GM10266 (cell line): ENCODE measurements around the gene RSPO1.

Experiments
- DNase-seq: peaks from one replicate; pipeline ENCODE4 v3.0.0; 2012; ENCODE audit errors: extremely low spot score
- CTCF ChIP-seq: IDR thresholded peaks from 2 replicates; pipeline ENCODE4 v1.5.1; 2012; ENCODE audit warnings: mild to moderate bottlenecking, low read depth; ENCODE audit not compliant: control insufficient read depth, insufficient read depth; ENCODE audit errors: missing control alignments

The RSPO1 gene

DNA sequence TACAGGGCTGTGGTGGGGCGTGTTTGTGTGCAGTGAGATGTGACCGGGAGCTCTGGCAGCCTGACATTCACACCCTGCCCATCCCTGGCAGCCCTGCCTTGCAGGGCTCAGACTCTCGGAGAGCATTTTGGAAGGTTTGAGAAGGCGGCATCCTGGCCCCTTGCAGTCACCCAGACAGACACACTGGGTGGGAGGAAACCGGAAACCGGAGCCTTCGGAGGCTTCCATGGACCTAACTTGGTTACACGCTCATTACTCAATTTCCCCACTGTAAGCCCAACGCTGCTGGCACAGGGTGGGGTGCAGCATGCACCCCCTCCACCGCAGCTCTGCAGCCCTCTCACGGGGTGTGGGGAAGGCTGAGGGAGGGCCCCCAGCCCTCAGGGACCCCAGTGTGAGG is 22.2 kb upstream of the RSPO1 start:
- no peak for DNase-seq
- no peak for TF ChIP-seq CTCF

- TF ChIP-seq CTCF = no peak
- no peak for DNase-seq
Observed at GRCh38 chr1:37656026-37656425, 21.3 kb upstream of the RSPO1 start.

DNA sequence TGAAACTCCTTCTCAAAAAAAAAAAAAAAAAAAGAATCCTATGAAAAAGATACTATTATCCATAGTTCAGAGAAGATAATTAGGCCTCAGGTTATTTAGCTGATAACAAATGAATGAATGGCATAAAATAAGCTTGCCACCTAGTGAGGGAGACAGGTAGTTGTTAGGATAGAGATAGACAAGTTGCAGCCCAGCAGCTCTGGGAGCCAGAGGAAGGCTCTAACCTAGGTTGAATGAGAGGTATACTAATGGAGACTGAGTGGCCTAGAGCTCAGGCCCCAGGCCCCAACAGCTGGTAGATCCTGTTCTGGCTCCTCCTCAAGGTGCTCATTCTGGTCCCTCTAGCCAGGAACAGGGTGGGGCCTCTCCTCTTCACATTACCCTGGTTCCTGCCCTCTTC is 20.6 kb upstream of the RSPO1 start:
- DNase-seq = no peak
- TF ChIP-seq CTCF = no peak

- no peak for TF ChIP-seq CTCF
- no peak for DNase-seq
Observed at GRCh38 chr1:37653906-37654305, 19.2 kb upstream of the RSPO1 start.

GRCh38 chr1:37652976-37653375 is 18.3 kb upstream of the RSPO1 start:
- no peak for DNase-seq
- TF ChIP-seq CTCF = no peak

GRCh38 chr1:37651803-37652202 is 17.1 kb upstream of the RSPO1 start:
- no peak for DNase-seq
- TF ChIP-seq CTCF = no peak

DNA sequence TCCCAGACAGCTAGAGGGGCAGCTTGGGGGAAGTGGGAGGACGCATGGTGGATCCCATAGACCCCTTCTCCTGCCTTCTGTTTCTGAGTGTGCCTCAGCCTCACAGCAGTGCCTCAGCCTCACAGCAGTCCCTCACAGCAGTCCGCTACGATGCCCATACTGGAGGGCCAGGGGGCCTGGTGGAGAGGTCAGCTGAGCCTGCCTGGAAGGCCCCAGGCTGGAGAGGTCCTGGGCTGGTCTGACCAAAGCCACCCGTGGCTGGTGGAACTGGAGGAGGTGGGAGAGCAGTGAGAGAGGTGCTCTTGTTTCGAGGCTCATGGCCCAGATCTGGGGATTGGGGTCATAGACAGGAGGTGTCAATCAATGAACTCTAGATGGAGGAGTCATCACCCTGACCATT is 16.0 kb upstream of the RSPO1 start:
- TF ChIP-seq CTCF = no peak
- DNase-seq = no peak
